BJ (cell line): ENCODE measurements around the gene EPB41L1. TPM values are rescaled to one million over a fixed set of nuclear protein-coding genes. Genes with fewer than 3 reads are reported as not detected.

Experiments used
- CTCF ChIA-PET: fragments of 350-600 bp; formaldehyde crosslinking; extraction: SDS; loops from one replicate; lab custom pipeline; 2021; ENCODE audit warnings: antibody characterized with exemption, inconsistent platforms; lab: Yijun Ruan, JAX
- POLR2A ChIA-PET: fragments of 300-600 bp; sonication (Branson Sonifier 250); formaldehyde crosslinking; extraction: SDS; loops from one replicate; lab custom pipeline; 2021; ENCODE audit warnings: antibody characterized with exemption; lab: Charles Lee
- DNase-seq: peaks from one replicate; pipeline ENCODE4 v3.0.0-alpha.2; 2011; ENCODE audit warnings: low read depth
- H3K27me3 ChIP-seq: 2 replicates; pipeline ENCODE4 v1.6.0; 2011; ENCODE audit warnings: low read length; ENCODE audit not compliant: control insufficient read depth, insufficient read depth
- H3K36me3 ChIP-seq: 2 replicates; pipeline ENCODE4 v1.5.1; 2011; ENCODE audit warnings: low read length; ENCODE audit not compliant: control insufficient read depth, insufficient read depth
- H3K4me3 ChIP-seq: 2 replicates; pipeline ENCODE4 v1.5.1; 2011; ENCODE audit warnings: low read depth, mild to moderate bottlenecking, control low read depth, low read length
- polyA plus RNA-seq: library from polyadenylated mRNA; depleted of rRNA; stranded (reverse); fragments of >200 nt; gene quantifications from 2 replicates; pipeline ENCODE4 v1.2.3, GENCODE V29; 2011
- TF ChIP-seq, protein P1 (sequence below): IDR thresholded peaks from 2 replicates; pipeline ENCODE4 v1.5.1; 2011; ENCODE audit warnings: low read depth, mild to moderate bottlenecking, control low read depth, inconsistent platforms, low read length, moderate library complexity; ENCODE audit not compliant: insufficient read depth

EPB41L1 gene
- polyA plus RNA-seq, 1 experiment: 20.2 TPM

DNA sequence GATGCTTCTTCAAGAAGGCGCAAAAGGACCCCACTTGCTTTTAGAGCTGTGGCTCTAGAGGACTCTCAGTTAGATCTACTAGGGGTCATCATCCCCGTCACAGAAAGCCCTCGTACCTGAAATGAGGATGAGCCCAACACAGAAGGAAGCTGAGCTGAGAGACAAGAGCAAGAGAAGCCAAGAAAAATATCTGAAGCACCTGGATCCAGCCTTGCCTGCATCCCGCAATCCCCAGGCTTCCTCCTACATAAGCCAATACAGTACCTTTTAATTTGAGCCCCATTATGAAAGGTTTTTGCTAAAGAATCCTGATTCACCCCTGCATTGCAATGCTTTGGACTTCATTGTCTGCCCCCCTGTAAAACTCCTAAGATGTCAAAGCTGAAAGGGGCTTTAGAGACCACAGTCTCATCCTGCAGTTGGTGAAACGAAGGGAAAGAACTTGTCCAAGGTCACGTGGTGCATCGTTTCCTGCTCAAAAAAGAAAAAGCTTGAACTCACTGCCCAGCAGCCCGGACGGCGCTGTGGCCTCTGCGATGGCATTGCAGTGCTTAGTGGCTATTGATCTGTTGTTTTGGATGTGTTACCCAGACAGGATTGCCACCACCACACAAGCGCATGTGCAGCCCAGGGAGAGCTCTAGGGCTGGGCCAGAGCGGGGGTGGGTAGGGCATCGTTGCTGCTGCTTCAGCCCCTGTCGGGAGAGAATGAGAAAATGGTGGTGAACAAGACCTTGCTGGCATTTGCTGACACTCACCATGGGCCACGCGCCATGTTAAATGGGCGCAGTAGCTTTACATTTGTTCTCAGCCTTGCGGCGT is 110.1 kb downstream of the EPB41L1 start:
- CTCF ChIA-PET: interaction anchor here (0.7 kb wide), 1 partner anchor 173 kb away, joined by 3 read pairs; no protein-coding TSS in a partner anchor
- H3K36me3 ChIP-seq: no peaks in the 10 kb centered on the region
- POLR2A ChIA-PET: no interaction called here
- TF ChIP-seq, protein P1, sequence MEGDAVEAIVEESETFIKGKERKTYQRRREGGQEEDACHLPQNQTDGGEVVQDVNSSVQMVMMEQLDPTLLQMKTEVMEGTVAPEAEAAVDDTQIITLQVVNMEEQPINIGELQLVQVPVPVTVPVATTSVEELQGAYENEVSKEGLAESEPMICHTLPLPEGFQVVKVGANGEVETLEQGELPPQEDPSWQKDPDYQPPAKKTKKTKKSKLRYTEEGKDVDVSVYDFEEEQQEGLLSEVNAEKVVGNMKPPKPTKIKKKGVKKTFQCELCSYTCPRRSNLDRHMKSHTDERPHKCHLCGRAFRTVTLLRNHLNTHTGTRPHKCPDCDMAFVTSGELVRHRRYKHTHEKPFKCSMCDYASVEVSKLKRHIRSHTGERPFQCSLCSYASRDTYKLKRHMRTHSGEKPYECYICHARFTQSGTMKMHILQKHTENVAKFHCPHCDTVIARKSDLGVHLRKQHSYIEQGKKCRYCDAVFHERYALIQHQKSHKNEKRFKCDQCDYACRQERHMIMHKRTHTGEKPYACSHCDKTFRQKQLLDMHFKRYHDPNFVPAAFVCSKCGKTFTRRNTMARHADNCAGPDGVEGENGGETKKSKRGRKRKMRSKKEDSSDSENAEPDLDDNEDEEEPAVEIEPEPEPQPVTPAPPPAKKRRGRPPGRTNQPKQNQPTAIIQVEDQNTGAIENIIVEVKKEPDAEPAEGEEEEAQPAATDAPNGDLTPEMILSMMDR: no peak
- peaks cover 5% of the 10 kb centered on the region; the same call in 1 of the 2 replicates for H3K27me3 ChIP-seq
- H3K4me3 ChIP-seq: no peak overlapping the region
- no peak for DNase-seq

DNA sequence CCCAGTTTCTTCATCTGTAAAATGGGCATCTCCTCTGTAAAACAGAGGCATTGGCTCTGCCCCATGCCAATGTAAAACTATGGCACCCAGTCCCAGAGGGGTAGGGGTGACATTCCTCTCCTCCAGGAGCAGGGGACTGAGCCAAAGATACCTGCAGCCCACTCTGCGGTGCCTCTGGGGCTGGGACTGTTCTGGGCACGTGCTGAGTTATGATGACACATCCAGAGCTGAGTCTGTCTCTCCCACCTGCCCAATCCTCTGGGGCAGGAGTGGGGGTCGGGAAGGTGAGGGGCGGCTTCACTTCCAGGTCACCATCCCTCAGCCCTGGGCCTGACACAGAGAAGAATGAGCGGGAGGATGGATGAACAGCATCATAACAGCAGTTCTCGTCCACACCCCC is 111.6 kb downstream of the EPB41L1 start:
- POLR2A ChIA-PET: no interaction called here
- no peak overlapping the region for H3K4me3 ChIP-seq
- DNase-seq: no peak
- TF ChIP-seq, protein P1: no peak
- CTCF ChIA-PET: interaction anchor here (0.8 kb wide), 1 partner anchor 13 kb away, joined by 3 read pairs; no protein-coding TSS in a partner anchor
- H3K36me3 ChIP-seq: no peaks in the 10 kb centered on the region
- H3K27me3 ChIP-seq: peaks cover 6% of the 10 kb centered on the region; the same call in 1 of the 2 replicates

DNA sequence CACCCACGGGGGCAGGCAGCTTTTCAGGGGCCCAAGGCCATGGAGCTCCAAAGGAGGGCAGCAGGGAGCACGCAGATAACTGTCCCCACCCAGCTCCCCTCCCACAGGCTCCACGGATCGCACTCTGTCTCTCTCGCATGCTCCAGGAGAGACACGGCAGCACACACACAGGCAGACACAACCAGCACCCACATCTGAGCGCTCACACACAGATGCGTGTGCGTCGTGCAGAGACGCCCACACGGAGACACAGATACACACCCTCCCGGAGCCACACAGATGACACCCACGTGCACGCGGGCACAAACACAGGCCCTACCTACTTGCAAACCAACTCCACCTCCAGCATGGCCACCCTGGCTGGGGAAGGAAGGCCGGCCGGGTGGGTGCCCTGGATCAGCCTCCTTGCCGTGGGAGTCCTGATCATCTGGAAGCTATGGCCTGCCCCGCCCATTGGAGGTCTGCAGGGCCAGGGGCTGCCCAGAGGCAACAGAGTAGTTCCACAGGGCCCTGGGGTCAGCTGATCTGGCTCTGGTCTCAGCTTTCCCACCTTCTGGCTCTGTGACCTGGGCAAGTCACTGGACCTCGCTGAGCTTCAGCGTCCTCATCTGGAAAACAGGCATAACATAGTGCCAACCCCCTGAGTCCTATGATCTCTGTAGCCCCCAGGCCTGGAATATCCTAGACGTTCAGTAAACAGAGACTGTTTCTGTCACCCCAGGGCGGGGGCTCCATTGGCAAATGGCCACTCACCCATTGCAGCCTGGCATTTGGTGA is 113.3 kb downstream of the EPB41L1 start:
- H3K4me3 ChIP-seq: no peak overlapping the region
- POLR2A ChIA-PET: no interaction called here
- TF ChIP-seq, protein P1: no peak
- peaks cover 7% of the 10 kb centered on the region; the same call in 1 of the 2 replicates for H3K27me3 ChIP-seq
- no peaks in the 10 kb centered on the region for H3K36me3 ChIP-seq
- CTCF ChIA-PET: interaction anchor here (1.2 kb wide), 1 partner anchor 652 kb away, joined by 3 read pairs; no protein-coding TSS in a partner anchor
- no peak for DNase-seq

DNA sequence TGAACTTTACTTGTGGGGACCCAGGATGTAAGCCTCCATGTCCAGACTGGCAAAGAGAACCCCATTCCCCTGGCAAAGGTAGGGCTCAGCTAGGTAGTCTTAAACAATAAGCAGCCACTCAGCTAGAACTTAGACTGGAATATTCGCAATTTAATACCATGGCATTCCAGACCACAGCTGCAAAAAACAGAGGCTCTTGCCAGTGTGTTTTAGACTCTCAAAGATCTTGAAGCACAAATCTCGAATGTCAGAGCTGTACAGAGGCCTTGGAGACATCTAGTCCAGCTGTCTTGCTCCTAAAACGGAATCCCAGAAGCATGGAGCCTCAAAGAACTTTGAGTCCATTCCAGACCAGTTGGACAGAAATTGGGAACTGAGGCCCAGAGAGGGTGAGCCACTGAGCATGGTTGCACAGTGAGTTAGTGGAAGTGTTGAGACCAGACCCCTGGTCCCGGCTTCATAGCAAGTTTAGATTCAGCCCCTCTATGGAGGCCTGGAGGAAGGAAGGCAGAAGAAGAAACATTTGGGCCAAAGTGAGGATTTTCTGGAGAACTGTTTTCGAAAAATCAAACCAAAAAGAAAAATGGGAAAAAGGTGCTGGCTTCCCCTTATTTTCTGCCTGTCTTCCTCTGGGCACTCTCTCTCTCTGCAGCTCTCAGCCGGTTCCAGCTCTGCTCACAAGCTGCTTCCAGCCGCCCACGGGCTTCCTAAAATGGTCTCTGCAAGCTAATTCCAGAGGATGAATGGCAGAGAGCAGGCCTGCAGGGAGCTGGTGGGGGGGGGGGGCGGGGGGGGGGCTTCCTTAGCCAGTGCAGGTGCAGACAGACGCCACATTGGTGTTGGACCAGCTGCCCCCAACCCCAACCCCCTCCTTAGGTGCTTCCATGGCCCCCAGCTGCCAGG is 114.2 kb downstream of the EPB41L1 start:
- Histone ChIP-seq H3K27me3 (peaks cover 10% of the 10 kb centered on the region), H3K4me3 (no peak overlapping the region), H3K36me3 (no peaks in the 10 kb centered on the region)
- DNase-seq: no peak
- POLR2A ChIA-PET: no interaction called here
- TF ChIP-seq, protein P1: no peak
- CTCF ChIA-PET: no interaction called here
